Stimulated activated CD4-positive, alpha-beta T cell treated with anti-CD3 and anti-CD28 coated beads, TNF-alpha, amount 100 ng/mL, for 24 hours (primary cell): ENCODE data around the gene KCNK13.
A peak's percentile ranks its signal among the peaks of the same experiment; 100 is the strongest.
"Not testable (repeated sequence)": the region's sequence is repeated elsewhere in the genome, so short reads cannot be mapped to it uniquely, and the experiment has no call there.

Source experiments
- DNase-seq, 3 experiments: peaks; one replicate each; pipeline ENCODE4 v3.0.0-alpha.2; 2020; ENCODE audit warnings: low read depth in 3 of 3

KCNK13 gene

GRCh38 chr14:90061685-90062126, at the start of gene KCNK13:
Gene KCNK13 (plus strand): TSS chr14:90061994. CDS start chr14:90062206, 212 bp downstream.
- DNase-seq = peak in 1 of 3 experiments; percentile 1

GRCh38 chr14:90017371-90017770, 44.4 kb upstream of the KCNK13 start:
- DNase-seq = no peak

- DNase-seq = no peak
Observed at GRCh38 chr14:90019824-90020523, 41.8 kb upstream of the KCNK13 start.

- no peak for DNase-seq
Observed at GRCh38 chr14:90023176-90023896, 38.5 kb upstream of the KCNK13 start.

- no peak for DNase-seq
Observed at GRCh38 chr14:90024910-90025309, 36.9 kb upstream of the KCNK13 start.

- not testable (repeated sequence) for DNase-seq
Observed at GRCh38 chr14:90026608-90027007, 35.2 kb upstream of the KCNK13 start.

- no peak for DNase-seq
Observed at GRCh38 chr14:90027842-90028241, 34.0 kb upstream of the KCNK13 start.

- no peak for DNase-seq
Observed at GRCh38 chr14:90034156-90034555, 27.6 kb upstream of the KCNK13 start.

GRCh38 chr14:90034835-90035525, 26.8 kb upstream of the KCNK13 start:
- no peak for DNase-seq

GRCh38 chr14:90039253-90040010, 22.4 kb upstream of the KCNK13 start:
- no peak for DNase-seq

- no peak for DNase-seq
Observed at GRCh38 chr14:90040411-90040810, 21.4 kb upstream of the KCNK13 start.

GRCh38 chr14:90042496-90043252, 19.1 kb upstream of the KCNK13 start:
- no peak for DNase-seq

GRCh38 chr14:90045616-90046015, 16.2 kb upstream of the KCNK13 start:
- no peak for DNase-seq

GRCh38 chr14:90049390-90049789, 12.4 kb upstream of the KCNK13 start:
- no peak for DNase-seq

- DNase-seq = no peak
Observed at GRCh38 chr14:90050271-90050670, 11.5 kb upstream of the KCNK13 start.

GRCh38 chr14:90053044-90053443, 8.8 kb upstream of the KCNK13 start:
- DNase-seq = no peak

- no peak for DNase-seq
Observed at GRCh38 chr14:90054803-90055202, 7.0 kb upstream of the KCNK13 start.

GRCh38 chr14:90056826-90057225, 5.0 kb upstream of the KCNK13 start:
- no peak for DNase-seq

- DNase-seq = no peak
Observed at GRCh38 chr14:90058876-90059458, 2.8 kb upstream of the KCNK13 start.

GRCh38 chr14:90060312-90060964, 1.4 kb upstream of the KCNK13 start:
- peak in 2 of 3 experiments; percentile 19 to 58 for DNase-seq
